Keratinocyte (primary cell): ENCODE data around the gene OPALIN. TPM values are rescaled to one million over a fixed set of nuclear protein-coding genes. Genes with fewer than 3 reads are reported as not detected.

ENCODE experiments used
- DNase-seq: peaks from one replicate; pipeline ENCODE4 v3.0.0-alpha.2; 2011; ENCODE audit warnings: low read depth, missing footprints, low spot score
- FAIRE-seq: peaks from 2 replicates; lab custom pipeline; 2011; peaks lifted over from hg19 to GRCh38; lab: Jason Lieb, UNC
- H2AFZ ChIP-seq: 2 replicates; pipeline ENCODE4 v1.6.0; 2012; ENCODE audit warnings: low read length, control low read depth, inconsistent platforms; ENCODE audit not compliant: control insufficient read depth
- H3K27ac ChIP-seq: 2 replicates; pipeline ENCODE4 v1.5.1; 2011; ENCODE audit warnings: low read length; ENCODE audit not compliant: control insufficient read depth, insufficient read depth
- H3K27me3 ChIP-seq: 3 replicates; pipeline ENCODE4 v1.6.0; 2011; ENCODE audit warnings: low read length; ENCODE audit not compliant: control insufficient read depth, insufficient read depth; ENCODE audit errors: extremely low read depth
- H3K36me3 ChIP-seq, 2 experiments: 2 replicates in 1 of 2; 3 replicates in 1 of 2; pipeline ENCODE4 v1.5.1; 2011; ENCODE audit warnings: low read length in 2 of 2, mild to moderate bottlenecking in 1 of 2; ENCODE audit not compliant: control insufficient read depth in 2 of 2, insufficient read depth in 2 of 2; ENCODE audit errors: extremely low read depth in 1 of 2
- H3K4me1 ChIP-seq: 3 replicates; pipeline ENCODE4 v1.5.1; 2011; ENCODE audit warnings: low read length; ENCODE audit not compliant: control insufficient read depth, insufficient read depth; ENCODE audit errors: extremely low read depth
- H3K4me2 ChIP-seq: 3 replicates; pipeline ENCODE4 v1.6.0; 2011; ENCODE audit warnings: low read depth, low read length; ENCODE audit not compliant: control insufficient read depth, insufficient read depth; ENCODE audit errors: extremely low read depth
- H3K4me3 ChIP-seq, 3 experiments: fragments of 200-600 bp in 1 of 3; sonication (generic) in 1 of 3; 2 replicates in 2 of 3; 3 replicates in 1 of 3; pipeline ENCODE4 v1.5.1; 2011 to 2016; ENCODE audit warnings: low read length in 3 of 3, mild to moderate bottlenecking in 3 of 3, control low read depth in 2 of 3, inconsistent platforms in 1 of 3, low read depth in 1 of 3, mixed read lengths in 1 of 3, mixed run types in 1 of 3, moderate library complexity in 1 of 3; ENCODE audit not compliant: control insufficient read depth in 2 of 3, insufficient read depth in 2 of 3; ENCODE audit errors: extremely low read depth in 1 of 3
- H3K79me2 ChIP-seq: 2 replicates; pipeline ENCODE4 v1.6.0; 2012; ENCODE audit warnings: low read length; ENCODE audit not compliant: control insufficient read depth, insufficient read depth
- H3K9ac ChIP-seq: 3 replicates; pipeline ENCODE4 v1.6.0; 2011; ENCODE audit warnings: low read length; ENCODE audit not compliant: control insufficient read depth, insufficient read depth; ENCODE audit errors: extremely low read depth
- H3K9me1 ChIP-seq: 3 replicates; pipeline ENCODE4 v1.6.0; 2011; ENCODE audit warnings: low read length; ENCODE audit not compliant: control insufficient read depth, insufficient read depth; ENCODE audit errors: extremely low read depth
- H3K9me3 ChIP-seq: 2 replicates; pipeline ENCODE4 v1.5.1; 2012; ENCODE audit warnings: low read depth, low read length; ENCODE audit not compliant: control insufficient read depth
- H4K20me1 ChIP-seq: 3 replicates; pipeline ENCODE4 v1.6.0; 2011; ENCODE audit warnings: low read length; ENCODE audit not compliant: control insufficient read depth, insufficient read depth; ENCODE audit errors: extremely low read depth
- CTCF ChIP-seq, 3 experiments: IDR thresholded peaks in 1 of 3; conservative IDR thresholded peaks in 1 of 3; optimal IDR thresholded peaks in 1 of 3; 2 replicates in 2 of 3; 3 replicates in 1 of 3; pipeline versions ENCODE3 to v1.5.1; 2011; ENCODE audit warnings: low read length in 3 of 3, mild to moderate bottlenecking in 3 of 3, moderate library complexity in 2 of 3, control low read depth in 1 of 3, inconsistent platforms in 1 of 3; ENCODE audit not compliant: insufficient read depth in 2 of 3; ENCODE audit errors: extremely low read depth in 1 of 3
- EZH2 ChIP-seq: IDR thresholded peaks from one replicate; pipeline ENCODE4 v1.6.1; 2012; ENCODE audit warnings: inconsistent platforms, mild to moderate bottlenecking, low read length, moderate library complexity
- dilution Hi-C: fragments of 300-500 bp; cut with MboI; formaldehyde crosslinking; loops from one replicate; pipeline ENCODE4 v1.7.0; 2020; ENCODE audit warnings: low sequenced_read_pairs; ENCODE audit not compliant: extremely low pct_ligation_motif_present
- polyA plus RNA-seq, 5 experiments: library from polyadenylated mRNA; depleted of rRNA in 3 of 5; stranded (reverse) in 3 of 5; stranded (forward) in 1 of 5; unstranded in 1 of 5; fragments of >200 nt; gene quantifications; 1 replicate in 1 of 5; 2 replicates in 3 of 5; 3 replicates in 1 of 5; pipeline versions ENCODE4 v1.2.1 to v1.2.3, GENCODE V29; 2011 to 2012; ENCODE audit warnings: missing spikeins in 2 of 5, low read depth in 1 of 5, low replicate concordance in 1 of 5

Gene OPALIN
- polyA plus RNA-seq, 1 donor (not counting 4 experiments of a cell fraction or from before 2014, with no cell fraction given): not detected

DNA sequence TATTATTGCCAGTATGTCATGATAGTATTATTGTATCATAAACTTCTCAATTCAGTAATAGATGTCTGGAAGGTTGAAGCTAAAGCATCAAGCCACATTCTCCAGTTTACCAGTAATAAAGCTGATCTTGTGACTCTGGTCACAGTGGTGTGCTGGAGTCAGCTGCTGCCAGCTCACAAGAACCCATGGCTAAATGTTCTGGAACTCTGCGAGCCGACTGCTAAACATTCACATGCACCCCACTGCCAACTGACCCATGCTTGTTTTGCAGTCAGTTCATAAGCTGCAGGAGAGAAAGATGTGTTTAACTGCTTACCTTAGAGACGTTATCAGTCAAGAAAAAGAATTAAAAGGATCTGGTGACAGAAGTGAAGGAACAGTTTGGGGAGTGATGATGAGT is 60.4 kb downstream of the OPALIN start:
- FAIRE-seq: no peak
- Histone ChIP-seq H3K9me3 (no peaks in the 10 kb centered on the region), H3K27ac (no peak overlapping the region), H3K9me1 (no peaks in the 10 kb centered on the region), H3K4me2 (no peak overlapping the region), H3K4me1 (no peaks in the 10 kb centered on the region), H3K4me3 (no peak overlapping the region), H4K20me1 (no peaks in the 10 kb centered on the region), H2AFZ (no peak overlapping the region), H3K27me3 (peaks cover 17% of the 10 kb centered on the region), H3K9ac (no peak overlapping the region), H3K79me2 (no peaks in the 10 kb centered on the region), H3K36me3 (no peaks in the 10 kb centered on the region)
- dilution Hi-C loops: no loop called here
- TF ChIP-seq EZH2 (no peak), CTCF (optimal IDR thresholded peaks at IDR 0.05 in 1 of 3, IDR thresholded peaks at IDR 0.05 in 1 of 3, conservative IDR thresholded peaks at IDR 0.05 in 1 of 3; ENCODE audit: extremely low read depth in 1 of 3, insufficient read depth in 2 of 3, low read length in 3 of 3) (no peak)
- DNase-seq: no peak

GRCh38 chr10:96297486-96297885 is 61.3 kb downstream of the OPALIN start:
- Histone ChIP-seq H3K36me3 (no peaks in the 10 kb centered on the region), H3K4me2 (no peak overlapping the region), H3K27ac (no peak overlapping the region), H3K9ac (no peak overlapping the region), H3K79me2 (no peaks in the 10 kb centered on the region), H3K27me3 (peaks cover 17% of the 10 kb centered on the region), H3K9me3 (no peaks in the 10 kb centered on the region), H3K4me3 (no peak overlapping the region), H2AFZ (no peak overlapping the region), H3K4me1 (no peaks in the 10 kb centered on the region), H3K9me1 (no peaks in the 10 kb centered on the region), H4K20me1 (no peaks in the 10 kb centered on the region)
- TF ChIP-seq EZH2 (no peak), CTCF (optimal IDR thresholded peaks at IDR 0.05 in 1 of 3, IDR thresholded peaks at IDR 0.05 in 1 of 3, conservative IDR thresholded peaks at IDR 0.05 in 1 of 3; ENCODE audit: extremely low read depth in 1 of 3, insufficient read depth in 2 of 3, low read length in 3 of 3) (no peak)
- dilution Hi-C loops: no loop called here
- DNase-seq (no peak), FAIRE-seq (no peak)
